Brain microvascular endothelial cell (primary cell): ENCODE data around the gene SUMO4.
A peak's percentile ranks its signal among the peaks of the same experiment; 100 is the strongest.

Experiments used
- DNase-seq: peaks from one replicate; pipeline ENCODE4 v3.0.0-alpha.2; 2020
- H3K27ac ChIP-seq: fragments of 250-450 bp; sonication (Bioruptor Pico); 2 replicates; pipeline ENCODE4 v1.5.1; 2020; ENCODE audit warnings: mild to moderate bottlenecking, moderate library complexity
- H3K27me3 ChIP-seq: fragments of 250-450 bp; sonication (Bioruptor Pico); replicated peaks from 2 replicates; pipeline ENCODE4 v1.5.1; 2020; ENCODE audit warnings: mild to moderate bottlenecking
- H3K36me3 ChIP-seq: fragments of 250-450 bp; sonication (Bioruptor Pico); replicated peaks from 2 replicates; pipeline ENCODE4 v1.5.1; 2020; ENCODE audit warnings: mild to moderate bottlenecking
- H3K4me3 ChIP-seq: 2 replicates; pipeline ENCODE4 v1.5.1; 2011; ENCODE audit warnings: low read depth, mild to moderate bottlenecking, control low read depth, low read length, moderate library complexity
- CTCF ChIP-seq: IDR thresholded peaks from 2 replicates; pipeline ENCODE4 v1.5.1; 2011; ENCODE audit warnings: low read depth, mild to moderate bottlenecking, moderate library complexity, low read length, control low read depth, inconsistent platforms; ENCODE audit errors: missing control alignments
- in situ Hi-C: cut with HindIII; loops from 2 replicates; pipeline ENCODE4 v1.10.0; 2017; ENCODE audit warnings: low sequenced_read_pairs, low pct_ligation_motif_present

The SUMO4 gene

GRCh38 chr6:149446791-149447376 lies 46.8 kb downstream of the SUMO4 start:
- in situ Hi-C loops, result no loop called here
- TF ChIP-seq CTCF, result peak; percentile 21
- H3K36me3 ChIP-seq, result no peaks in the 10 kb centered on the region
- H3K4me3 ChIP-seq, result no peak overlapping the region
- no peak overlapping the region for H3K27ac ChIP-seq
- no peaks in the 10 kb centered on the region for H3K27me3 ChIP-seq
- DNase-seq, result no peak

DNA sequence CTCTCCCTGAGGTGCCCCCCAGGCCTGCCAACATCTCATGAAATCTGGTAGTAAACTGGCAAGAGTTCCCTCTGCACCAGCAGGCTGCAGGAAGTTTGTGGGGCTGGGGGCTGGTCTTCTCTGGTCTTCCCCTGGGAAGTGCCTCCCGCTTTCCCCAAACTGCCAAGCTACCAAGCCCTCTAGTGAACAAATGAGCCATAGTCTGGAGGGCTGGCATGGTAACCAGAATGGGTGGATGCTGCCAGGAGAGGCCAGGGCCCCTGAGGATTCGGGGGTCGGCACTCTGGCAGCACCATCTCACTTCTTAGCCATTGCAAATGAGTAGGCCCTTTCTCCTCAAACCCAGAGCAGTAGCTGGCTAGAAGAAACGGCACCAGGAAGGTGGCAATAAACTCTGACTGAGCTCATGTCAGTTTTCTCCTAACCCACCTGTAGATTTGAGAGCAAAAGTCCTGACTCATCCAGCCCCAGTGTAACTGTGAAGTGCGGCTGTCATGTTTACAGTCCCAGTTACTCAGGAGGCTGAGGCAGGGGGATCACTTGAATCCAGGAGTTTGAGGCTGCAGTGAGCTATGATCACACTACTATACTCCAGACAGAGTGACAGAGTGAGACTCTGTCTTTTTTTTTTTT lies 48.9 kb downstream of the SUMO4 start:
- TF ChIP-seq CTCF, result no peak
- DNase-seq, result no peak
- in situ Hi-C loops, result no loop called here
- Histone ChIP-seq H3K27me3 (no peaks in the 10 kb centered on the region), H3K27ac (no peak overlapping the region), H3K4me3 (no peak overlapping the region), H3K36me3 (no peaks in the 10 kb centered on the region)

- H3K36me3 ChIP-seq, result no peaks in the 10 kb centered on the region
- no peak for TF ChIP-seq CTCF
- DNase-seq, result no peak
- no peaks in the 10 kb centered on the region for H3K27me3 ChIP-seq
- peak overlapping the region; percentile 46 for H3K4me3 ChIP-seq
- no peak overlapping the region for H3K27ac ChIP-seq
- in situ Hi-C loops, result no loop called here
These were observed 50.0 kb downstream of the SUMO4 start for GRCh38 chr6:149449831-149450678.
